ENCODE measurements around the gene CDK17. TPM values are rescaled to one million over a fixed set of nuclear protein-coding genes. Genes with fewer than 3 reads are reported as not detected.

CDK17 gene
- total RNA-seq, 4 donors from 2014 or later = 32.4 to 64.7 (median 49.0) TPM

GRCh38 chr12:96256672-96257361 is 143.4 kb downstream of the CDK17 start:
- H3K4me1 ChIP-seq = peaks cover 7 to 12% of the 10 kb centered on the region in 2 donors
- 78 to 80% methylated on average over 7 of the region's 7 CpGs for WGBS, 2 donors
- H3K27me3 ChIP-seq = no peaks in the 10 kb centered on the region
- TF ChIP-seq CTCF (IDR thresholded peaks at IDR 0.05) (no peak), POLR2A (IDR thresholded peaks at IDR 0.05) (no peak)
- H3K4me3 ChIP-seq (replicated peaks in 1 of 3) = no peak overlapping the region
- no peaks in the 10 kb centered on the region for H3K9me3 ChIP-seq
- intact Hi-C loops (cut with DNase I) = no loop called here
- H3K36me3 ChIP-seq = peaks cover 0 to 2% of the 10 kb centered on the region in 2 donors
- DNase-seq = no peak
- H3K27ac ChIP-seq = peak overlapping the region in 1 of 3 donors; percentile 19

GRCh38 chr12:96255077-96255476 is 145.2 kb downstream of the CDK17 start:
- Histone ChIP-seq H3K4me3 (replicated peaks in 1 of 3) (no peak overlapping the region), H3K27me3 (no peaks in the 10 kb centered on the region), H3K9me3 (no peaks in the 10 kb centered on the region), H3K27ac (peak overlapping the region in 2 of 3 donors; percentile 39 to 83), H3K4me1 (peaks cover 7 to 12% of the 10 kb centered on the region in 2 donors), H3K36me3 (peaks cover 0 to 4% of the 10 kb centered on the region in 2 donors)
- DNase-seq = peak; percentile 34 to 41
- 58 to 65% methylated on average over 8 of the region's 8 CpGs for WGBS, 2 donors
- TF ChIP-seq CTCF (IDR thresholded peaks at IDR 0.05) (no peak), POLR2A (IDR thresholded peaks at IDR 0.05) (no peak)
- intact Hi-C loops (cut with DNase I) = no loop called here

GRCh38 chr12:96250119-96250685 is 150.0 kb downstream of the CDK17 start:
- peaks cover 10 to 19% of the 10 kb centered on the region in 2 donors for H3K36me3 ChIP-seq
- intact Hi-C loops (cut with DNase I) = no loop called here

GRCh38 chr12:96249196-96250118 is 150.8 kb downstream of the CDK17 start:
- Histone ChIP-seq H3K4me1 (peaks cover 0 to 6% of the 10 kb centered on the region in 2 donors), H3K36me3 (peaks cover 10 to 19% of the 10 kb centered on the region in 2 donors), H3K9me3 (no peaks in the 10 kb centered on the region), H3K27me3 (no peaks in the 10 kb centered on the region), H3K27ac (peak overlapping the region in 2 of 3 donors; percentile 6 to 45), H3K4me3 (replicated peaks in 1 of 3) (no peak overlapping the region)
- no peak for DNase-seq
- intact Hi-C loops (cut with DNase I) = no loop called here
- WGBS, 2 donors = 82 to 85% methylated on average over 16 of the region's 16 CpGs
- TF ChIP-seq CTCF (IDR thresholded peaks at IDR 0.05) (no peak), POLR2A (IDR thresholded peaks at IDR 0.05) (no peak)

More at GRCh38 chr12:96250119-96250685, 150.0 kb downstream of the CDK17 start:
- Histone ChIP-seq H3K9me3 (no peaks in the 10 kb centered on the region), H3K27ac (peak overlapping the region in 2 of 3 donors; percentile 6 to 45), H3K4me1 (peaks cover 0 to 6% of the 10 kb centered on the region in 2 donors), H3K27me3 (no peaks in the 10 kb centered on the region), H3K4me3 (replicated peaks in 1 of 3) (no peak overlapping the region)
- DNase-seq = no peak
- WGBS, 2 donors = 85 to 93% methylated on average over 7 of the region's 7 CpGs
- TF ChIP-seq CTCF (IDR thresholded peaks at IDR 0.05) (no peak), POLR2A (IDR thresholded peaks at IDR 0.05) (no peak)

All from thyroid gland (tissue), 4 donors.